Neural progenitor cell (in vitro differentiated cells): ENCODE measurements around the gene OR7G2. TPM values are rescaled to one million over a fixed set of nuclear protein-coding genes. Genes with fewer than 3 reads are reported as not detected.

ENCODE experiments used
- DNase-seq: peaks from one replicate; pipeline ENCODE4 v3.0.0-alpha.2; 2016; ENCODE audit warnings: low spot score
- H2AFZ ChIP-seq: fragments of 200-600 bp; sonication (generic); replicated peaks from 2 replicates; pipeline ENCODE4 v1.6.1; 2016; ENCODE audit warnings: antibody characterized with exemption
- H3F3A ChIP-seq: fragments of 200-600 bp; sonication (generic); 2 replicates; pipeline ENCODE4 v1.6.1; 2016; ENCODE audit warnings: antibody characterized with exemption, low read depth
- H3K27ac ChIP-seq: fragments of 200-600 bp; sonication (generic); 2 replicates; pipeline ENCODE4 v1.5.1; 2016; ENCODE audit warnings: mild to moderate bottlenecking
- H3K27me3 ChIP-seq: fragments of 200-600 bp; sonication (generic); 2 replicates; pipeline ENCODE4 v1.6.1; 2016; ENCODE audit warnings: mild to moderate bottlenecking, moderate library complexity
- H3K36me3 ChIP-seq: fragments of 200-600 bp; sonication (generic); 2 replicates; pipeline ENCODE4 v1.5.1; 2016
- H3K4me1 ChIP-seq: fragments of 200-600 bp; sonication (generic); 2 replicates; pipeline ENCODE4 v1.6.1; 2016; ENCODE audit warnings: mixed run types
- H3K4me2 ChIP-seq: fragments of 200-600 bp; sonication (generic); 2 replicates; pipeline ENCODE4 v1.6.1; 2016
- H3K4me3 ChIP-seq: fragments of 200-600 bp; sonication (generic); 2 replicates; pipeline ENCODE4 v1.5.1; 2016
- H3K79me2 ChIP-seq: fragments of 200-600 bp; sonication (generic); 2 replicates; pipeline ENCODE4 v1.6.1; 2016; ENCODE audit warnings: low read depth
- H3K9ac ChIP-seq: fragments of 200-600 bp; sonication (generic); 2 replicates; pipeline ENCODE4 v1.6.1; 2016
- H3K9me3 ChIP-seq: fragments of 200-600 bp; sonication (generic); 2 replicates; pipeline ENCODE4 v1.5.1; 2016; ENCODE audit warnings: low read depth
- H4K20me1 ChIP-seq: fragments of 200-600 bp; sonication (generic); 2 replicates; pipeline ENCODE4 v1.6.1; 2016; ENCODE audit warnings: low read depth
- H3K27ac Mint-ChIP-seq: 3 replicates; pipeline ENCODE4 v1.8.0; 2021; ENCODE audit warnings: mixed read lengths
- H3K27me3 Mint-ChIP-seq: 2 replicates; pipeline ENCODE4 v1.8.0; 2022; ENCODE audit warnings: low read depth, mild to moderate bottlenecking, inconsistent platforms, moderate library complexity, mixed read lengths; ENCODE audit not compliant: insufficient read depth
- H3K36me3 Mint-ChIP-seq: 3 replicates; pipeline ENCODE4 v1.8.0; 2021; ENCODE audit warnings: mixed read lengths
- H3K4me1 Mint-ChIP-seq: 3 replicates; pipeline ENCODE4 v1.8.0; 2021; ENCODE audit warnings: mixed read lengths
- H3K4me3 Mint-ChIP-seq: 3 replicates; pipeline ENCODE4 v1.8.0; 2021; ENCODE audit warnings: mild to moderate bottlenecking, moderate library complexity, mixed read lengths
- H3K9me3 Mint-ChIP-seq: 3 replicates; pipeline ENCODE4 v1.8.0; 2020; ENCODE audit warnings: mixed read lengths
- EZH2 ChIP-seq: fragments of 200-600 bp; sonication (generic); IDR thresholded peaks from 2 replicates; pipeline ENCODE4 v1.6.1; 2017; ENCODE audit warnings: antibody characterized with exemption, mild to moderate bottlenecking, moderate library complexity
- EZH2phosphoT487 ChIP-seq: fragments of 200-600 bp; sonication (generic); IDR thresholded peaks from 2 replicates; pipeline ENCODE4 v1.6.1; 2017; ENCODE audit warnings: antibody characterized with exemption
- small RNA-seq: library from RNA; depleted of rRNA; stranded (forward); fragments of <200 nt; gene quantifications from one replicate; pipeline ENCODE3, GENCODE V24; 2015
- total RNA-seq: library from RNA; depleted of rRNA; stranded (reverse); fragments of >200 nt; gene quantifications from 2 replicates; pipeline ENCODE4 v1.2.3, GENCODE V29; 2015; ENCODE audit warnings: low replicate concordance
- TF ChIP-seq, protein P1 (sequence below): fragments of 200-600 bp; sonication (generic); IDR thresholded peaks from 2 replicates; pipeline ENCODE4 v1.5.1; 2017; ENCODE audit warnings: antibody characterized with exemption, mild to moderate bottlenecking

The OR7G2 gene
- total RNA-seq, 1 donor from 2014 or later: not detected

DNA sequence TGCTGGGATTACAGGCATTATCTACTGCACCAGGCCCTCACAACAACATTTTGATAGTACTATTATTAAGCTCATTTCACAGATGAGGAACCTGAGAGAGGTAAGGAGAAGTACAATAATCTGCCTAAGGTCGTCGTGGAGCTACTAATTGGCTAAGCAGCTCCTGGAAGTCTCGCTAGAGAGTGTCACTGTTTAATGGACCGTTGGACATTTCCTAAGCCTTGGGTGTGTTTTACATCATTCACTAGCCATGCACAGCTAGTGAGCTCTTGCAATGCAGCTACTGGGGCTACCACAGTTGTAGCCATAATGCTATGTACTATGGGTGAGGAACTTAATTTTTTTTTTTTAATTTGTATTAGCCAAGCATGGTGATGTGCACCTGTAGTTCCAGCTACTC lies 54.4 kb downstream of the OR7G2 start:
- Mint-ChIP-seq H3K9me3 (no peaks in the 10 kb centered on the region), H3K4me1 (peaks cover 2% of the 10 kb centered on the region), H3K27me3 (no peaks in the 10 kb centered on the region), H3K36me3 (no peaks in the 10 kb centered on the region), H3K27ac (no peak overlapping the region), H3K4me3 (no peak overlapping the region)
- Histone ChIP-seq H3K4me3 (no peak overlapping the region), H4K20me1 (no peaks in the 10 kb centered on the region), H3K4me2 (no peak overlapping the region), H3K4me1 (peaks cover 5% of the 10 kb centered on the region), H3K9me3 (no peaks in the 10 kb centered on the region), H3K79me2 (no peaks in the 10 kb centered on the region), H3F3A (peaks cover 20% of the 10 kb centered on the region), H3K9ac (no peak overlapping the region), H3K27me3 (no peaks in the 10 kb centered on the region), H2AFZ (no peak overlapping the region), H3K36me3 (no peaks in the 10 kb centered on the region), H3K27ac (no peak overlapping the region)
- no peak for DNase-seq
- TF ChIP-seq EZH2phosphoT487 (no peak), EZH2 (no peak)
- TF ChIP-seq, protein P1, sequence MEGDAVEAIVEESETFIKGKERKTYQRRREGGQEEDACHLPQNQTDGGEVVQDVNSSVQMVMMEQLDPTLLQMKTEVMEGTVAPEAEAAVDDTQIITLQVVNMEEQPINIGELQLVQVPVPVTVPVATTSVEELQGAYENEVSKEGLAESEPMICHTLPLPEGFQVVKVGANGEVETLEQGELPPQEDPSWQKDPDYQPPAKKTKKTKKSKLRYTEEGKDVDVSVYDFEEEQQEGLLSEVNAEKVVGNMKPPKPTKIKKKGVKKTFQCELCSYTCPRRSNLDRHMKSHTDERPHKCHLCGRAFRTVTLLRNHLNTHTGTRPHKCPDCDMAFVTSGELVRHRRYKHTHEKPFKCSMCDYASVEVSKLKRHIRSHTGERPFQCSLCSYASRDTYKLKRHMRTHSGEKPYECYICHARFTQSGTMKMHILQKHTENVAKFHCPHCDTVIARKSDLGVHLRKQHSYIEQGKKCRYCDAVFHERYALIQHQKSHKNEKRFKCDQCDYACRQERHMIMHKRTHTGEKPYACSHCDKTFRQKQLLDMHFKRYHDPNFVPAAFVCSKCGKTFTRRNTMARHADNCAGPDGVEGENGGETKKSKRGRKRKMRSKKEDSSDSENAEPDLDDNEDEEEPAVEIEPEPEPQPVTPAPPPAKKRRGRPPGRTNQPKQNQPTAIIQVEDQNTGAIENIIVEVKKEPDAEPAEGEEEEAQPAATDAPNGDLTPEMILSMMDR: no peak

Small RNA genes within 50 kb of the gene (small RNA-seq; reads per million reads assigned to genes)
- gene OR1M4P: not detected

Other genes starting within 250 kb of the OR7G2 start
- under 0.01 and 0.07 TPM in 2 replicates for gene MUC16, start 97.1 kb downstream of the OR7G2 start, total RNA-seq
- gene OR1M1, start 20.4 kb downstream of the OR7G2 start, total RNA-seq: not detected in 2 replicates
- gene OR7G1, start 8.3 kb upstream of the OR7G2 start, total RNA-seq: not detected in 2 replicates
- gene OR7G3, start 19.5 kb upstream of the OR7G2 start, total RNA-seq: not detected in 2 replicates
- 19.6 and 23.0 TPM in 2 replicates for gene ZNF317, start 32.9 kb upstream of the OR7G2 start, total RNA-seq
- 1.4 and 1.5 TPM in 2 replicates for gene OR7D2, start 71.5 kb upstream of the OR7G2 start, total RNA-seq
- not detected in 2 replicates for gene OR7D4, start 112.1 kb upstream of the OR7G2 start, total RNA-seq
- gene OR7E24, start 143.5 kb upstream of the OR7G2 start, total RNA-seq: not detected in 2 replicates
- 12.9 and 21.6 TPM in 2 replicates for gene ZNF699, start 202.4 kb upstream of the OR7G2 start, total RNA-seq
- gene ZNF559, start 216.7 kb upstream of the OR7G2 start, total RNA-seq: 41.6 and 79.8 TPM in 2 replicates